ENCODE measurements around the gene ERC2.

The ERC2 gene

GRCh38 chr3:55488398-55489055 is 979.7 kb downstream of the ERC2 start:
- H3K9me3 Mint-ChIP-seq: no peaks in the 10 kb centered on the region
- DNase-seq (ENCODE audit: low spot score in 2 of 2) (no peak), ATAC-seq (no peak)
- no peaks in the 10 kb centered on the region for H3K36me3 Mint-ChIP-seq
- H3K4me3 Mint-ChIP-seq: no peak overlapping the region
- H3K4me1 Mint-ChIP-seq: peaks cover 15% of the 10 kb centered on the region
- H3K27ac Mint-ChIP-seq: no peak overlapping the region

DNA sequence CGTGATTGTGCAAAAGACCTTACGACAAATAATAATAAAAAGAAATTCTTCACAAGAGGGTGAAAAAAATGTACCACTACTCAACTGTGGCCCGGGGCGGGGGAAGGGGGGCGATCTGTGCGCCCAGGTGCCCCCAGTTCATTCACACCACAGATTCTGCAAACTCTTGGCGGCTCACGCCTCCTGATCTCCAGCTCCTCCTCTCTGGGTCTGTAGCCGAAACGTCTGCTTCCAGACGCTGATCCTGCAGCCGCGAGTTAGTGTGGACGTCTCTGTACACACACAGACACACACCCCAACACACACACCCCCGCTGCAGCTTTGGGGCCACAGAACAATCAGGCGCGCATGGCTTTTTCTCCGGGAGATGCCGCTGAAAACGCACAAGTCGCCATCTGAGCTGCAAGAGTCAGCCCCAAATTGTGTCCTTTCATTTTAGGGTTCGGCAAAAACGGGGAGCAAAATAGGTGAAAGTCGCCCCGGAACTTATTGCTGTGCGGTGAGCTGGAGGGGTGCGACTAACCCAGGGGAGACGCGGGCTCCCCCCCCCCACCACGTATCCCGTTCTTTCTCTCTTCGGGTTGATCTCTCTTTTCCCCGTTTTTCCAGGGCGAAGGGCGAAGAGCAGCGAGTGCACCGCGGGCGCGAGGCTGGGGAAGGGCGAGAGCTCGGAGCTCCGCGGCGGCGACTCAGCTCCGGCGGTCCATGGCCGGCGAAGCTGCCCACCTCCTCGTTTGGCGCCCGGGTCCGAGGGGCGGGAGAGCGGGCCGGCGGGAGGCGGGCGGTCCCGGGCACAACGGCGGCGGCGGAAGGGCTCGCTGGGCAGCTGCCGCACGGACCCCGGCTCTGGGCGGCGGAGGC is 980.7 kb downstream of the ERC2 start:
- Mint-ChIP-seq H3K27ac (no peak overlapping the region), H3K9me3 (no peaks in the 10 kb centered on the region), H3K4me3 (peak overlapping the region; percentile 31), H3K4me1 (peaks cover 15% of the 10 kb centered on the region), H3K36me3 (no peaks in the 10 kb centered on the region)
- no peak for ATAC-seq
- DNase-seq (ENCODE audit: low spot score in 2 of 2): no peak

- H3K36me3 Mint-ChIP-seq: no peaks in the 10 kb centered on the region
- H3K9me3 Mint-ChIP-seq: no peaks in the 10 kb centered on the region
- H3K4me1 Mint-ChIP-seq: peaks cover 15% of the 10 kb centered on the region
- no peak within 1 kb of the TSS for H3K27ac Mint-ChIP-seq
- H3K4me3 Mint-ChIP-seq: peak within 1 kb of the TSS; percentile 31
- DNase-seq (ENCODE audit: low spot score in 2 of 2) (no peak), ATAC-seq (no peak)
Observed at GRCh38 chr3:55486857-55487380, 981.3 kb downstream of the ERC2 start, which contains the start of gene WNT5A. Gene WNT5A, minus strand, starts transcription at chr3:55487306. Its CDS starts 321 bp downstream, at chr3:55486985.

- no peak overlapping the region for H3K4me3 Mint-ChIP-seq
- no peak for ATAC-seq
- H3K27ac Mint-ChIP-seq: no peak overlapping the region
- H3K9me3 Mint-ChIP-seq: no peaks in the 10 kb centered on the region
- no peaks in the 10 kb centered on the region for H3K36me3 Mint-ChIP-seq
- peaks cover 15% of the 10 kb centered on the region for H3K4me1 Mint-ChIP-seq
- no peak for DNase-seq (ENCODE audit: low spot score in 2 of 2)
Observed at GRCh38 chr3:55486101-55486856, 982.0 kb downstream of the ERC2 start.

DNA sequence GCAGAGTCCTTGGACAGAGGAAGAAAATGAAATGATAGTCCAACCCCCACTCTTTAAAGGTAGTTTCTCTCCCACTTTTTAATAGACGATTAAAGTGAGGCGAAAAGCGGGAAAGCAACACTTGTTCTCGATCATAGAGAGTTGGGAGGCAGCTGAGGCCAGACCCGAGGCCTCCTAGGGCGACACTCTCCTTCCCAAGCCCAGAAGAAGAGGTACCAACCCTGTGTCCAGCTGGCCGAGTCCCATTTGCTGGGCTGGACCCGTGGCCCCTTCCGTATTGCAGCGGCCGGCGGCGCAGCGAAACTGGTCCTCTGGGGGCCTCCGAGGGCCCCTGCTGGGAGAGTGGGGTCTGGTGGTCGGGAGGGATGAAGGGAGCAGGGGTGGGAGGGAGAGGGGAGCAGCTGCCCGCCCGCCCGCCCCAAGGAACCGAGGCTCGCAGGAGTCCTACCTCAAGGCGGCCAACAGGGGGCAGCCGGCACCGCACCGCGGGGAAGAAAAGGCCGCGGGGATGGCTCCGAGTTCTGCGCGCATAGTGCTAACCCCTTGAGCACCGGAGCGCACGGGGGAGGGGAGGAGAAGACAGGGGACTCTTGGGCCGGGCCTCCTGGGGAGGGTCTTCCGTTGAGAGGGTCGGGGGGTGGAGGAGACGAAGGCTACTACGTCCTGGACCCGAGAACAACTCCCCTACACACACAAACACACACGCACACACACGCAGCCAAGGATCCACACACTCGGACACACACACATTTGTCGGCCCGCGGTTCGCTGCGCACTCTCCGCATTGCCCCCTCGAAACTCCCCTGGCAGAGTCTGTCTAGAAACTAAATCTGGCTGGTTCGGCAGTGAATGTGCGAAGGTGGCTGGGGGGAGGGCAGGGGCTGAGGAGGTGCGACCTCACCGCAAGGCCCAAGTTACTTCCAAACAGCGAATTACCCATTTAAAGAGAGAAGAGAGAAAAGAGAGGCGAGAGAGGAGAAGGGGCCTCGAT is 983.2 kb downstream of the ERC2 start:
- H3K9me3 Mint-ChIP-seq: no peaks in the 10 kb centered on the region
- DNase-seq (ENCODE audit: low spot score in 2 of 2): no peak
- no peak overlapping the region for H3K27ac Mint-ChIP-seq
- H3K4me1 Mint-ChIP-seq: peaks cover 15% of the 10 kb centered on the region
- ATAC-seq: peak; percentile 22
- no peaks in the 10 kb centered on the region for H3K36me3 Mint-ChIP-seq
- no peak overlapping the region for H3K4me3 Mint-ChIP-seq

DNA sequence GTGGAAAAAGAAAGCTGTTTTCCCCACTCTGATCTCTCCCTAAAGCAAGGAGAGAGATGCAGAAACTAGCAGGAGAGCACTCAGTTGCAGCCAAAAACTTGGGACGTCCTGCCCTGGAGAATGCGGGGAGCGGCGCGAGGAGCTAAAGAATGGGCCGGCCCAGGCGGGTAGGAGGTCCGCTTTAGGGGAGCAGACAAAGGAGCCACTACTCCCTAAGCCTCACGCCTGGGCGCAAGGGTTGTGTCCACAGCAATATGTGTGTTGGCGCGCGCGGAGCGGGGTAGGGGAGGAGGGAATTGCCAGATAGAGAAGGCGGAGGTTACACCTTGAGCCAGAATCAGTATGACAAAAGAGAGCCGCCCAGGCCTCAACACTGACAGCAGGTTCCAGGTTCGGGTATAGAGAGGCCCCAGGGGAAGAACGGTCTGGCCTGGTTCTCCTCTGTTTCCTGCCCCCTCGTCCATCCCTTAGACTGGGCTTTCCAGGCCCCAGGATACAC is 984.0 kb downstream of the ERC2 start:
- Mint-ChIP-seq H3K4me3 (no peak overlapping the region), H3K9me3 (no peaks in the 10 kb centered on the region), H3K4me1 (peaks cover 10% of the 10 kb centered on the region), H3K27ac (no peak overlapping the region), H3K36me3 (no peaks in the 10 kb centered on the region)
- no peak for ATAC-seq
- DNase-seq (ENCODE audit: low spot score in 2 of 2): no peak

- no peak overlapping the region for H3K27ac Mint-ChIP-seq
- H3K4me3 Mint-ChIP-seq: no peak overlapping the region
- no peak for ATAC-seq
Observed at GRCh38 chr3:55483196-55484095, 984.8 kb downstream of the ERC2 start.

DNA sequence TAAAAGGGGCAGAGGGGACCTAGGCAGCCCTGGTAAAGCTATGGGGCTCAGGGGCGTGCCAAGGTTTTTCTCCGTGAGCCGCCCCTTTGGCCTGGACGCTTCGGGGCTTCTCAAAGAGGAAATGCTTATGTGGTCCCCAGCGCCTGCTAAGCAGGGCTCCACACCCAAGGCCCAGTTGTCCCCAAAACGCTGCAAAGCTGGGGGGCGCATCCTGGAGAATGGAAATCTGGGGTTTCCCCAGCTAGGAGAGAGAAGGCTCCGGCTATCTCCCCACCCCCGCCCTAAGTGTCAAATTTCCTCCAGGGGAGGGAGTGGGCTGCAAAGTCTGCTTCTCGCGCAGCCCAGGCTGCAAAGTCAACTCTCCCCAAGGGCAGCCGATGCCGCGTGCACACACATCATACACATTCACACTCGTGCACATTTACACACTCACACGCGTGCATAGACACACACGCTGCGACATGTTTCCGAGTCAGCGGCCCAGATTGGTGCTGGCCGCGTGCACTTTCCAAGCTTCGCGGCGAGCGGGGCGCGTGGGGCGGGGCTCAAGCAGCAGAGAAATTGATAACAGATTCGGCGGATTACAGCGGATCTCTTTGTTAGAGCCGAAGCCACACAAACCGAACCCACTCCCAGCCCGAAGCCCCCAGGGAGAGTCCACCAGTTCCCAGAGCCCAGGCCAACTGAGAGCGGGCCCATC is 985.6 kb downstream of the ERC2 start:
- no peak for DNase-seq (ENCODE audit: low spot score in 2 of 2)
- H3K36me3 Mint-ChIP-seq: no peaks in the 10 kb centered on the region
- no peak for ATAC-seq
- H3K4me1 Mint-ChIP-seq: peaks cover 10% of the 10 kb centered on the region
- H3K27ac Mint-ChIP-seq: no peak overlapping the region
- H3K4me3 Mint-ChIP-seq: no peak overlapping the region
- H3K9me3 Mint-ChIP-seq: no peaks in the 10 kb centered on the region

More at GRCh38 chr3:55483196-55484095, 984.8 kb downstream of the ERC2 start:
- Mint-ChIP-seq H3K36me3 (no peaks in the 10 kb centered on the region), H3K4me1 (peaks cover 10% of the 10 kb centered on the region), H3K9me3 (no peaks in the 10 kb centered on the region)
- DNase-seq (ENCODE audit: low spot score in 2 of 2): no peak

GRCh38 chr3:55481744-55482495 is 986.3 kb downstream of the ERC2 start:
- Mint-ChIP-seq H3K36me3 (no peaks in the 10 kb centered on the region), H3K27ac (no peak overlapping the region), H3K4me3 (no peak overlapping the region), H3K4me1 (peaks cover 10% of the 10 kb centered on the region), H3K9me3 (no peaks in the 10 kb centered on the region)
- no peak for DNase-seq (ENCODE audit: low spot score in 2 of 2)
- no peak for ATAC-seq

GRCh38 chr3:55480911-55481743 is 987.1 kb downstream of the ERC2 start:
- DNase-seq (ENCODE audit: low spot score in 2 of 2): no peak
- Mint-ChIP-seq H3K4me1 (peaks cover 5% of the 10 kb centered on the region), H3K4me3 (no peak overlapping the region), H3K36me3 (no peaks in the 10 kb centered on the region), H3K27ac (no peak overlapping the region), H3K9me3 (no peaks in the 10 kb centered on the region)
- ATAC-seq: no peak

DNA sequence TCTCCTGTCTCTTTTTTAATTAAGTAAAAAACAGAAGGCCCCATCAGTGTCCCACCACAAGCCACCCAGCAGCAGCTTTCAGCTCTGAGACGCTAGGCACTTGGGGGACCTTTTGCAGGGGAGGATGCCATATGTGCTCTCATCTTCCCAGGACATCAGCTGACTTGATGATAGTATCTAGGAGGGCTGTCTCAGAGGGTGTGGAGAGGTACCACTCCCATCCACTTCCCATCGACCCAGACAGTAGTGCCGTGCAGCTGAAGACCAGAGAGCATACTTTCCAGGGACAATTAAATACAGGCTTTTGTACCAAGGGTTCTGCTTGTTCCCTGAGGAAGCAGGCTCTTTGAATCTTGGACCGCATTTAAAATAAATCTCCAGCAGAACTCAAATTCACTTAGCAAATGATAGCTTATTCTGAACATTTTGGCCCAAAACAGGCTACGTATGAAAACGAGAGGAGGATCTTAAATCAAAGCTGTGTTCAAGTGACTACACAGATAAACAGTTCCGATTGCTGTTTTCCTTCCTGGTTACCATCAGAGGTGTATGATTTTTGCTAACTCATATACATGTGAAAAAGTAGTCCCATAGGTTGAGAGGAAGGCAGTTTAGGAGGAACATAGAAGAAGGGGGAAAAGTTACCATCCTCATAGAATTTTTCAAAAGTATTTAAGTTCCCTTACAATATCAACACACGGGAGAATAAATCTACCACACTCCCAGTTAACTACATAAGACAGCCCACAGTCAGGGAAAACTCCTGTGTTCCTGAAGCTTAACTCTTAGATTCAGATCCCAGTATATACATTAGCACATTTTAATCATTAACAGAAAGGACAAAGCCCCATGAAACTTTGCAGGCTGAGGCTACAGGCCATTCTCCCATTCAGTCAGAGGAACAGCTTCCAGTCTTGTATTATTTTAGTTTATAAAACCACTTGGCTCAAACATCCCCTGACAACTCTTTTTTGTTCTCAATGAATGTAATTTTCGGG is 990.7 kb downstream of the ERC2 start:
- Mint-ChIP-seq H3K9me3 (peaks cover 7% of the 10 kb centered on the region), H3K36me3 (no peaks in the 10 kb centered on the region), H3K4me1 (no peaks in the 10 kb centered on the region), H3K27ac (no peak overlapping the region), H3K4me3 (no peak overlapping the region)
- DNase-seq (ENCODE audit: low spot score in 2 of 2): no peak
- no peak for ATAC-seq

All from stimulated activated effector memory CD8-positive, alpha-beta T cell treated with anti-CD3 and anti-CD28 coated beads, Interleukin-12 subunit alpha, Interleukin-12 subunit beta, amount 100 ng/mL, for 72 hours (primary cell).